Hepatocyte (in vitro differentiated cells): Measurements from ENCODE around the gene ITPRIPL2.

Experiments used
- EZH2 ChIP-seq: fragments of 200-600 bp; sonication (generic); IDR thresholded peaks from 2 replicates; pipeline ENCODE4 v1.6.1; 2016; ENCODE audit warnings: antibody characterized with exemption, mild to moderate bottlenecking, borderline replicate concordance
- TF ChIP-seq, protein P1 (sequence below): fragments of 200-600 bp; sonication (generic); IDR thresholded peaks from 2 replicates; pipeline ENCODE4 v1.5.1; 2016; ENCODE audit warnings: antibody characterized with exemption, mild to moderate bottlenecking; ENCODE audit not compliant: poor library complexity

DNA sequence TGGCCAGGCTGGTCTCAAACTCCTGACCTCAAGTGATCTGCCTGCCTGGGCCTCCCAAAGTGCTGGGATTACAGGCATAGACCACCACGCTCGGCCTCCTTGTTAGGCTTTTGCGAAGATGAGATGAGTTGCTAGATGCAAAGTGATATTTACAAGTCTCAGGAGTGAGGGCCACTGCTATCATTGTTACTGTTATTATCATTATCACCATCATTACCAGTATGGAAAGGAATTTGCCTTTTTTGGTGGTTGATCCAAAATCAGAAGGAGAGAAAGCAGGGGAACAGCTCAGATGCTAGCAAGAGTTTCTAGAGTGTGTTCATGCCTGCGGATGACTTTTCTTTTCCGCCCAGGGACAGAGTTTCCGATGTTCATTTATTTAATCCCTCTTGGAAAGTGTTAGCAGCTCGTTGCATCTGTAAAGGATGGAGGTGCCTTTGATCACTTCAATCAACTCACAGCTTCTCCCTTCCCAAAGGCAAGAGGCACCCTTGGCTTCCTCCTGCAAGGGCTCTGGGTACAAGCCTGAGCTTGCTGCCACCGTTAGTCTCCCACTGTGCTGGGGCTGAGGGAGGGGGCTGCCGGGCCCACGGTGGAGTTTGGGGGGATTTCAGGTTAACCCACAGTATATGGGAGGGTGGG is 21.6 kb downstream of the ITPRIPL2 start:
- TF ChIP-seq, protein P1, sequence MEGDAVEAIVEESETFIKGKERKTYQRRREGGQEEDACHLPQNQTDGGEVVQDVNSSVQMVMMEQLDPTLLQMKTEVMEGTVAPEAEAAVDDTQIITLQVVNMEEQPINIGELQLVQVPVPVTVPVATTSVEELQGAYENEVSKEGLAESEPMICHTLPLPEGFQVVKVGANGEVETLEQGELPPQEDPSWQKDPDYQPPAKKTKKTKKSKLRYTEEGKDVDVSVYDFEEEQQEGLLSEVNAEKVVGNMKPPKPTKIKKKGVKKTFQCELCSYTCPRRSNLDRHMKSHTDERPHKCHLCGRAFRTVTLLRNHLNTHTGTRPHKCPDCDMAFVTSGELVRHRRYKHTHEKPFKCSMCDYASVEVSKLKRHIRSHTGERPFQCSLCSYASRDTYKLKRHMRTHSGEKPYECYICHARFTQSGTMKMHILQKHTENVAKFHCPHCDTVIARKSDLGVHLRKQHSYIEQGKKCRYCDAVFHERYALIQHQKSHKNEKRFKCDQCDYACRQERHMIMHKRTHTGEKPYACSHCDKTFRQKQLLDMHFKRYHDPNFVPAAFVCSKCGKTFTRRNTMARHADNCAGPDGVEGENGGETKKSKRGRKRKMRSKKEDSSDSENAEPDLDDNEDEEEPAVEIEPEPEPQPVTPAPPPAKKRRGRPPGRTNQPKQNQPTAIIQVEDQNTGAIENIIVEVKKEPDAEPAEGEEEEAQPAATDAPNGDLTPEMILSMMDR = no peak
- no peak for TF ChIP-seq EZH2
